Activated CD4-positive, CD25-positive, alpha-beta regulatory T cell treated with anti-CD3 and anti-CD28 coated beads, Interleukin-2, amount 50 U/mL, for 72 hours (primary cell): ENCODE results near the gene ZNF808.
"Not testable (repeated sequence)": the region's sequence is repeated elsewhere in the genome, so short reads cannot be mapped to it uniquely, and the experiment has no call there.

Experiments
- DNase-seq: peaks from one replicate; pipeline ENCODE4 v3.0.0; 2021

Gene ZNF808

DNA sequence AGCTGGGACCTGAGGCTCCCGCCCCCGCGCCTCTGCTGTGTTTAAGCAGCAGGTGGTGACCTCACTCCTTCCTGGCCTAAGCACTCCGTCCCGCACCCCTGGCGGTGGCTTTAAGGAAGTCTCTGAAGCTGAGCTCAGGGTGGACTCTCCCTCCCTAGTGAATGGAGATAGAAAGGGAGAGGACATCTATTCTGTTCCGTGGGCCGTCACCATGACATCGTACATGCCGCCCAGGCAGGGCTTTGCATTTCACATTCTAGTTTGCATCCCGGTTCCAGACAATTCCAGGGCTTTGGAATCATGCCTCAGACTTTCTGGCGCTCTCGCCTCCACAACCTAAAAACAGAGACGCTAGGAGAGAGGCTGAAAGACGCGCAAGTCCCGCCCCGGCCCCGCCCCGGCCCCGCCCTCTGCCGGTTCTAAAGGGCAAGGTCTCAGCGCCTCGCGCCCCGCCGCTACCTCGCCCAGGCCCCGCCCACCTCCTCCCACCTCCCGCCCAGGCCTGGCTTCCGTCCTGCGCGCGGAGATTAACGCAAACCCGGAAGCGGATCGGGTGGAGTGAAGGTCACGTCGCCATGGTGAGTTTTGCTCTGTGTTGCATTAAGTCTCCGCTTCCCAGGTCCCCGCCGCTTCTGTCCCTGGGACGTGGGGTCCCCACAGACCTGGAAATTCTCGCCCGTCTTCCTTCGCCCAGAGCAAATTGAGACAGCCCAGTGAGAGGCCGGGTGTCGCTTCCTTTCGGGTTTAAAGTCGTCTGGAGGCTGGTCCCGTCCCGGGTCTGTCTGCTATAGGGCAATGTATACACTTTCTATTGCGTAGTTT is at the start of gene ZNF808:
TSS of gene ZNF808 (plus strand) at position 535 of the 822 bp plus-strand sequence. CDS start 15,617 bp downstream, outside the sequence.
- DNase-seq = peak; percentile 90

DNA sequence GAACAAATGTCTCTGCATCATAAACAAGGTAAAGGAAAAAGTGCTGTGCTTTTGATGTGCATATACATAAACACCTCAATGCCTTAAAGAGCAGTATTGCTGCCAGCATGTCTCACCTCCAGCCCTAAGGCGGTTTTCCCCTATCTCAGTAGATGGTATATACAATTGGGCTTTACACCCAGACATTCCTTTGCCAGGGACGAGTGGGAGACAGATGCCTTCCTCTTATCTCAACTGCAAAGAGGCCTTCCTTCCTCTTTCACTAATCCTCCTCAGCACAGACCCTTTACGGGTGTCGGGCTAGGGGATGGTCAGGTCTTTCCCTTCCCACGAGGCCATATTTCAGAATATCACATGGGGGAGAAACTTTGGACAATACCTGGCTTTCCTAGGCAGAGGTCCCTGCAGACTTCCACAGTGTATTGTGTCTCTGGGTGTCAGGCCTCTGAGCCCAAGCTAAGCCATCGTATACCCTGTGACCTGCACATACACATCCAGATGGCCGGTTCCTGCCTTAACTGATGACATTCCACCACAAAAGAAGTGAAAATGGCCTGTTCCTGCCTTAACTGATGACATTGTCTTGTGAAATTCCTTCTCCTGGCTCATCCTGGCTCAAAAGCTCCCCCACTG is 43.2 kb upstream of the ZNF808 start:
- not testable (repeated sequence) for DNase-seq

DNA sequence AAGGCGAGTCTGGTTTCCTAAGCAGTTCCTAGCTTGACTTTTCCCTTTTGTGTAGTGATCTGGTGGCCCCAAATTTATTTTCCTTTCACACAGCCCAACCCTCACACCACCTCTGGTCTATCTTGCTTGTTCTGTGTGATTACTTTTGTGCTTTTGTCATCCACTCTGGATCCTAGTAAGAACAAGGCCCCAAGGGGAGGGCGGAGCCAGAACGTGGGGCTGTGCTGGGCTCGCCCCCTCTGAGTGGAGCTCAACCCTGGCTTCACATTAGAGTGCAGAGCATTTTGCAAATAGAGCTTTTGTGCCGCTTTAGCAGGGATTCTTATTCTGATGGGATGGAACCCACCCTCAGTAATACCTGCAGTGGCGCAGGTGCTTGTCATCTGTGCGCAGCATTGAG is 42.4 kb upstream of the ZNF808 start:
- DNase-seq = not testable (repeated sequence)

GRCh38 chr19:52485561-52486240 is 41.8 kb upstream of the ZNF808 start:
- not testable (repeated sequence) for DNase-seq

- peak; percentile 35 for DNase-seq
These were observed 35.1 kb upstream of the ZNF808 start for GRCh38 chr19:52492201-52492993.

GRCh38 chr19:52492994-52493470 is 34.4 kb upstream of the ZNF808 start:
- DNase-seq = no peak

DNA sequence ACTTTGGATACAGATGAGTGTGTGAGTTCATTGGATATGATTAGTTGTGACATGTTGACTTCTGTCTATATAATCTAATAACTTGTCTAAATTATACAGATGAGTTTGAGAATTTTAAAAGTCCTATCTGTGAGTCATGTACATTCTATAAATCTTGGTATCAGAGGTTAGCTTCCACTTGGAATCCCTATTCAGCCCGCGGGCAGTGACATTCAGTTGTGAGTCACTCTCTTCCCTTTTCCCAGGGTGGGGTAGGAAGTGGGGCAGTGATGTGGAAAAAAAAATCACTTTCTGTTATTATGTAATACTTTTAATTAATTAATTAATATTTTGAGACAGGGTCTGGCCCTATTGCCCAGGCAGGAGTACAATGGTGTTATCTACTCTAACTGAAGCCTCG is 33.0 kb upstream of the ZNF808 start:
- DNase-seq = no peak

DNA sequence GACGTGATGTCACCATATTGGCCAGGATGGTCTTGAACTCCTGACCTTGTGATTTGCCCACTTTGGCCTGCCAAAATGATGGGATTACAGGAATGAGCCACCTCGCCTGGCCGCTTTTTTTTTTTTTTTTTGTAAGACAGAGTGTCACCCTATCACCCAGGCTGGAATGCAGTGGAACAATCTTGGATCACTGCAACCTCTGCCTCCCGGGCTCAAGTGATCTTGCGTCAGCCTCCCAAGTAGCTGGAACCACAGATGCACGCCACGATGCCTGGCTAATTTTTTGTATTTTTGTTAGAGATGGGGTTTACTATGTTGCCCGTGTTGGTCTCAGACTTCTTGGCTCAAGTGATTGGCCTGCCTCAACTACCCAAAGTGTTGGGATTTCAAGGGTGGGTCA is 28.9 kb upstream of the ZNF808 start:
- no peak for DNase-seq

- DNase-seq = not testable (repeated sequence)
These were observed 27.0 kb upstream of the ZNF808 start for GRCh38 chr19:52500474-52500873.

DNA sequence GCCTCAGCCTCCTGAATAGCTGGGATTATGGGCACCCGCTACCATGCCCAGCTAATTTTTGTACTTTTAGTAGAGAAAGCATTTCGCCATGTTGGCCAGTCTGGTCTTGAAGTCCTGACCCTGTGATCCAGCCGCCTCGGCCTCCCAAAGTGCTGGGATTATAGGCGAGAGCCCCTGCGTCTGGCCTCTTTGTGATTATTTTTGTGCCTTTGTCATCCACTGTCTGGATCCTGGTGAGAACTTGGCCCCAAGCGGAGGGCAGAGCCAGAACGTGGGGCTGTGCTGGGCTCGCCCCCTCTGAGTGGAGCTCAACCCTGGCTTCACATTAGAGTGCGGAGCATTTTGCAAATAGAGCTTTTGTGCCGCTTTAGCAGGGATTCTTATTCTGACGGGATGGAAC is 26.5 kb upstream of the ZNF808 start:
- DNase-seq = not testable (repeated sequence)

DNA sequence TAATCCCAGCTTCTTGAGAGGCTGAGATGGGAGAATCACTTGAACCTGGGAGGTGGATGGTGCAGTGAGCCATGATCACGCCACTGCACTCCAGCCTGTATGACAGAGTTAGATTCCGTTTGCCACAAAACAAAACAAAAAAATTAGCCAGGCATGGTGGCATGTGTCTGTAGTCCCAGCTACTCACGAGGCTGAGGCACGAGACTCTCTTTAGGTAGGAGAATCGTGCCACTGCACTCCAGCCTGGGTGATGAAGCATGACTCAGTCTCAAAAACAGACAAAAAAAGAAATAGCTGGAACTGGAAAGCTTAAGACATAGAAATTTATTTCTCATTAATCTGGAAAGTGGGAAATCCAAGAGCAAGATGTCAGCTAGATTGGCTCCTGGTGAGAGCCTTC is 20.2 kb upstream of the ZNF808 start:
- no peak for DNase-seq

GRCh38 chr19:52516191-52516590 is 11.3 kb upstream of the ZNF808 start:
- DNase-seq = no peak

DNA sequence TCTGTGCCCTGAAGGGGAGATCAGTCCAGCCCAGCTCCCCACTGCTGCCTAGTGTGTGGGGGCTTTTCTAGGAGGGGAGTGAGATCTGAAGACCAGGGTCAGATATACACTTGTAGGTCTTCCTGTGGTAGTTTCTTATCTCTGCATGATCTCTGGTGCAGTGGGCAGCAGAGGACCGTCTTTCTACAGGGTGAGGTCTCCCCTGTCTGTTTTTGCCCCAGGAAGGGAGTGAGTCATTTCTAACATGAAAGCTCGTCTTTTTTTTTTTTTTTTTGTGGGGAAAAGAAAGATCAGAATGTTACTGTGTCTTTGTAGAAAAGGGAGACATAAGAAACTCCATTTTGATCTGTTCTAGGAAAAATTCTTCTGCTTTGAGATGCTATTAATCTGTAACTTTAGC is 8.8 kb upstream of the ZNF808 start:
- DNase-seq = no peak

GRCh38 chr19:52519175-52519574 is 8.3 kb upstream of the ZNF808 start:
- not testable (repeated sequence) for DNase-seq

GRCh38 chr19:52520013-52520412 is 7.5 kb upstream of the ZNF808 start:
- no peak for DNase-seq

- no peak for DNase-seq
These were observed 4.9 kb upstream of the ZNF808 start for GRCh38 chr19:52522551-52522950.

DNA sequence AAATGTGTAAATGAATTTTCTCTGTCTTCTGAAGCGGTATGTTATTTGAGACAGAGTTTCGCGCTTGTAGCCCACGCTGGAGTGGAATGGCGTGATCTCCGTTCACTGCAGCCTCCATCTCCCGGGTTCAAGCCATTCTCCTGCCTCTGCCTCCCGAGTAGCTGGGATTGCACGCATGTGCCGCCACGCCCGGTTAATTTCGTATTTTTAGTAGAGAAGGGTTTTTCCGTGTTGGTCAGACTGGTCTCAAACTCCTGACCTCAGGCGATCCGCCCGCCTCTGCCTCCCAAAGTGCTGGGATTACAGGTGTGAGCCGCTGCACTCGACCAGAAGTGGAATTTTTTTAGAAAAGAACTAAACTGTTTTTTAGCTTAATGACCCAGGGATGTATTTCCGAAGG is 3.4 kb upstream of the ZNF808 start:
- DNase-seq = no peak

GRCh38 chr19:52527956-52528351 is 486 bp downstream of the ZNF808 start:
- DNase-seq = no peak

DNA sequence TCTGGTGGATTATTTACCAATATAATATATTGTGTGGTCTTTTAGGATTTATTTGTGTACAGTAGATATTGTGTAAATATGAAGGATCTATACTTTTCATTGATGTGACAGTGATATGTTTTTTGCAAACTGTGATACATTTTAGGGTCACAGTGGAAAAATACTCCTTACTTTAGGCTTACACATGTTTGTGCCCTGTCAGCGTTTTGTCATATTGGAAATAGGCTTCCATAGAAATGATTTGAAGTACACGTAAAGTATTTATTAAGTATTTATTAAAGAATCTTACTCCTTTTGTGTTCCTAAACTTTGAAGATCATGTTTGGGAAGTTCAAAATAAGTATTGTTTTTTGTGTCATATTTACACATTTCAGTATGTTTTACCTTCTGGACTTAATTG is 5.0 kb downstream of the ZNF808 start:
- no peak for DNase-seq

- DNase-seq = no peak
These were observed 6.4 kb downstream of the ZNF808 start for GRCh38 chr19:52533901-52534300.

GRCh38 chr19:52535385-52535770 is 7.9 kb downstream of the ZNF808 start:
- peak; percentile 36 for DNase-seq

DNA sequence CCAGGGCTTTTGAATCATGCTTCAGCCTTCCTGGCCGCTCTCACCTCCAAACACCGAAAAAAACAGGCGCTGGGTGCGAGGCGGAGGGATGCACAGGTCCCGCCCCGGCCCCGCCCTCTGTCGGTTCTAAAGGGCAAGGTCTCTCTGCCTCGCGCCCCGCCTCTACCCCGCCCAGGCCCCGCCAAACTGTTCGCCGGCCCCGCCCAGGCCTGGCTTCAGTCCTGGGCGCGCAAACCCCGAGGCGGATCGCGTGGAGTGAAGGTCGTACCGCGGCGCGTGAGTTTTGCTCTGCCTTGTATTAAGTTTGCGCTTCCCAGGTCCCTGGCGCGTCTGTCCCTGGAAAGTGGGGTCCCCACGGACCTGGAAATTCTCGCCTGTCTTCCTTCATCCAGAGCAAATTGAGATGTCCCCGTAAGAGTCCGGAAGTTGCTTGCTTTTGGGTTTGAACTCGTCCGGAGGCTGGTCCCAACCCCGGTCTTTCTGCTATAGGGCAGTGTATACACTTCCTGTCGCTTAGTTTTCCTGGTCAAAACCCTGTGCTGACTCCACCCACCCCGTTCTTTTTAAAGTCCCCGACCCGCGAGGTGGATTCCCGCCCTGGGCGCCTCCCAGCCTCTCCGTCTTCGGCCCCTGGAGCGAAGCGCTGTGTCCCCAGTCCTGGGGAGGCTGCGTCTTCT is 8.4 kb downstream of the ZNF808 start:
- peak; percentile 84 for DNase-seq
